ES-I3 (cell line): ENCODE measurements around the gene MAP1B.

Experiments used
- H3K36me3 ChIP-seq: 2 replicates; pipeline ENCODE4 v1.6.1; 2013; ENCODE audit warnings: mild to moderate bottlenecking, low read length, control low read depth, moderate library complexity; ENCODE audit not compliant: insufficient read depth
- H3K4me1 ChIP-seq: 2 replicates; pipeline ENCODE4 v1.6.1; 2013; ENCODE audit warnings: mild to moderate bottlenecking, control low read depth, low read length; ENCODE audit not compliant: insufficient read depth
- H3K9ac ChIP-seq: 2 replicates; pipeline ENCODE4 v1.6.1; 2013; ENCODE audit warnings: low read depth, mild to moderate bottlenecking, low read length, moderate library complexity
- H3K9me3 ChIP-seq: 2 replicates; pipeline ENCODE4 v1.6.1; 2013; ENCODE audit warnings: mild to moderate bottlenecking, low read length, moderate library complexity; ENCODE audit not compliant: control insufficient read depth, insufficient read depth

Gene MAP1B

DNA sequence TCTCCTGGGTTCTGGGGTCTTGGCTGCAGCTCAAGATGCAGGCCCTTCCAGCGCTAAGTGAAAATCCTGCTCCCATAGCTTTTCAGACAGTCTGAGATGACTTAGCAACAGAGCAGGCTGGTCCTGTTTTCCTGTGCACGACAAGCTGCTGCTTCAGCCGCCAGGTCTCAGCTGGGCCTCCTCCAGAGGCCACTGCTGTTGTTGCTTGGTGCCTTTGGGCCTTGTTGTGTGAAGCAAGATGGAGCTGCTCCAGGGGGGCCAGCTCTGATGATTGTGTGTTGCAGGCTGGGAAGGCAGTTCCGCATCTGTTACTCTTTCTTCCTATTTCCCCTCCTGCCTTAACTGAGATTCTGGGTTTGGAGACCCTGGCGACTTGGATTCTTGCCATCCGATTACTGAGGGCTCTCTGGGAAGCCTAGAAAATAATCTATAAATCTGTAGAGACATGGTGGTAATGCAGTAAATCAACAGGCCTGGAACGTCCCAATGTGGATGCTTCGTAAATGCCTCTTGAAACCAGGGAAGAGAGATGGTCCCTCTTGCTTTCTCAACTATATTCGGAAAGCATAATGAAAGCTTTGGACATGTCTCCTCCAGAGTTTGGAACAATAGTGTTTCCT is 3.2 kb downstream of the MAP1B start:
- Histone ChIP-seq H3K36me3 (peaks cover 13% of the 10 kb centered on the region; the same call in 1 of the 2 replicates), H3K9me3 (no peaks in the 10 kb centered on the region), H3K4me1 (peaks cover 13% of the 10 kb centered on the region), H3K9ac (no peak overlapping the region)

DNA sequence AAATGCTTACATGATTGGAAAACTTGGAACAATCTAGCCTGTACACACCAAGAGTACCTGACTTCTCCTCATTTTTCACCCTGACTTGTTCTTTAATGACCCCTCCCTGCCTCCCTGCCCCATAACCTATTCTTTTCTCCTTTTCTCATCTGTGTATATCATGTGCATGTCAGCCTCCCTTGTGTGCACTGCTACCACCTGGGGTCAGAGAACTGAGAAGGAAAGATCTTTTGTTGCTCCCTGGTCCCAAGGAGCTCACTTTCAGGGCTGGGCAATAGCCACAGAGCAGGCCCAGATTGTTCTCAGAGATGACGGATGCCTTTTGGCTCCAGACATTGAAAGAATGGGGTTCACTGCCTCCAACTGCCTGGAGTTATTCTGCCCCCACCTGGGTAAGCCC is 5.1 kb downstream of the MAP1B start:
- Histone ChIP-seq H3K4me1 (peaks cover 13% of the 10 kb centered on the region), H3K9ac (no peak overlapping the region), H3K36me3 (peaks cover 23% of the 10 kb centered on the region), H3K9me3 (no peaks in the 10 kb centered on the region)

DNA sequence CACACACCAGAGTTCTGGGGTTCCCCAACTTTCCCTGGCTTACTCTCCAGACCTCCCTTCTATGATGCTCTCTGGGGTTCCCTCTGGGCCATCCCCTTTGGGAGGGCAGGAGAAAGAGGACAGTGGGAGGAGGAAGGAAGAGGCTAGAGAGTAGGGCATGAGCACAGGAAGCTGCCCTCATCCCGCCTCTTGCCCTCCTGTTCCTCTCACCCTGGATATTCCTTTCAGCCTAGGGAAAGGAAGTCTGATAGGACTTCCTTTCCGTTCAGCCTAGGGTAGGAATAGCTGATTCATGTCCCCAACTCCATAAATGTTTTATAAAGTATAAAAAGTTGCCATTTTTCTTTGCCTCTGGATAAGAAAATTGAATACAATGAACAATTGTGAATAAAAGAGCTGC is 7.4 kb downstream of the MAP1B start:
- H3K9ac ChIP-seq = no peak overlapping the region
- peaks cover 10% of the 10 kb centered on the region for H3K4me1 ChIP-seq
- H3K9me3 ChIP-seq = no peaks in the 10 kb centered on the region
- peaks cover 28% of the 10 kb centered on the region for H3K36me3 ChIP-seq

DNA sequence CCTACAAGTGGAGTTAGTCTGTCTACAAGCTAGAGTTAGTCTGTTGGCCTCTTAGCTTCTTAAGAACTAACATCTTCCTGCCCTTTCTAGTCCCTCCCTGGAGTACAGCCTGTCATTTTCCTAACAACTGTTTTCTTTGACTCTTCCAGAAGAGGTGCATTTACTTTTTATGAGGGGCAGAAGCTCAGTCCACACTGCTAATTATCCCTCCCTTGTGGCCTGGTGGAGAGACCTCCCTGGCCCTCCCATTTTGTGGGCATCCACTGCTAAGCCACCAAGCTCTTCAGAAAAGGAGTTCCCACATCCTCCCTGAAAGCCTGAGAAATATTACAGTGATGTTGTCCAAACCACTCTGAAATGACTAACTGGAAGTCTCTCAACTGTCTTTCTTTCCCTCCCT is 8.0 kb downstream of the MAP1B start:
- Histone ChIP-seq H3K36me3 (peaks cover 25% of the 10 kb centered on the region), H3K4me1 (peaks cover 3% of the 10 kb centered on the region; the same call in 1 of the 2 replicates), H3K9me3 (no peaks in the 10 kb centered on the region), H3K9ac (no peak overlapping the region)

DNA sequence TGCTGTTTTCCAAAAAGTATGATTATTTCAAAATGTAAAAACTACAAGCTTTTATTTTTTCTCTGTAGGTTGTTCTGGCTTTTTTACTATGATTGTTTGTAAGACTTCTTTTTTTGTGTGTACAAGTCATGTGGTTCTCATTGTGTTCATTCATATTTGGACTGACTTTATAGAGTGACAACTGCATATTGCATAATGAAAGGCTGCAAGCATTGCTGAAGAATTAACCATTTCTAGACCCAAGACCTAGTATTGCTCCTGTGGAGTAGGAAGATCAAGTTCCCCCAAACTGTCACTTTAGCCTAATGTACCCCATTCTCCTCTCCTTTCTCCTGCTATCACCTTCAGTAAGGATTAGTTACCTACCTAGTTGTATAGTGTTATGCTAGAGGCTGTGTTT is 10.0 kb downstream of the MAP1B start:
- H3K9ac ChIP-seq = no peak overlapping the region
- peaks cover 17% of the 10 kb centered on the region for H3K4me1 ChIP-seq
- H3K36me3 ChIP-seq = peaks cover 25% of the 10 kb centered on the region

DNA sequence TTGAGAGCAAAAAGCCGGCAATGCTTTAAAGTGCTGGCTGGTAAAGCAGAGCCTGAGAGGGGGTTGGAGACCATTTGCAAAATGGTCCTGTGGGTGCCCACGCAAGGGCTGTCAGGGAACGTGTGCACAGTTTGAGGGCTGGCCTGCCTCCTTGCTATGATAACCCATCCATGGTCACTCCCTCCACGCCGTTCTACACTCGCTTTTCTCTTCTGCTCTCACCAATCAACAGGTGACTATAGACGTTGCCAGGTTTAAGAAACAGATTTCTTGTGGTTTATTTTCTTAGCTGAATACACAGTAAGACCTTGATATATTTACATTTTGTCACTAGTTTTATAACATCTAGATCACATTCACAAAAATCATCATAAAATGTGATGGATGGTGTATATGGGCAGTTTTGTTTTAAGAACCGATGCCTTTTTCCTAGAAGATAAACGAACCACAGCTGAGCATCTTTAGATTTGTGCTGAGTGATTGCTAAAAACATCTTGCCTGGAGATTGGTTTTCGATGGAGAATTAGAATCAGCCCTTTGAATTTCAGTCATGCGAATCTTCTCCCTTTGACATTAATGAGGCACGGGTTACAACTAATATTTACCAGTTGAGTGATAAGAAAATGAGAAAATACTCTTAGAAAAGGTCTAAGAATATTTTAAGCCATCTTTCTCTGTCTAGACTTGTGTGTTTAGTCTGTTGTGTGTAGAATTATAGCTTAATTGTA is 13.9 kb downstream of the MAP1B start:
- Histone ChIP-seq H3K36me3 (peaks cover 12% of the 10 kb centered on the region), H3K9me3 (no peaks in the 10 kb centered on the region), H3K9ac (no peak overlapping the region), H3K4me1 (peaks cover 48% of the 10 kb centered on the region)

More for the DNA sequence above, 10.0 kb downstream of the MAP1B start:
- H3K9me3 ChIP-seq = no peaks in the 10 kb centered on the region

DNA sequence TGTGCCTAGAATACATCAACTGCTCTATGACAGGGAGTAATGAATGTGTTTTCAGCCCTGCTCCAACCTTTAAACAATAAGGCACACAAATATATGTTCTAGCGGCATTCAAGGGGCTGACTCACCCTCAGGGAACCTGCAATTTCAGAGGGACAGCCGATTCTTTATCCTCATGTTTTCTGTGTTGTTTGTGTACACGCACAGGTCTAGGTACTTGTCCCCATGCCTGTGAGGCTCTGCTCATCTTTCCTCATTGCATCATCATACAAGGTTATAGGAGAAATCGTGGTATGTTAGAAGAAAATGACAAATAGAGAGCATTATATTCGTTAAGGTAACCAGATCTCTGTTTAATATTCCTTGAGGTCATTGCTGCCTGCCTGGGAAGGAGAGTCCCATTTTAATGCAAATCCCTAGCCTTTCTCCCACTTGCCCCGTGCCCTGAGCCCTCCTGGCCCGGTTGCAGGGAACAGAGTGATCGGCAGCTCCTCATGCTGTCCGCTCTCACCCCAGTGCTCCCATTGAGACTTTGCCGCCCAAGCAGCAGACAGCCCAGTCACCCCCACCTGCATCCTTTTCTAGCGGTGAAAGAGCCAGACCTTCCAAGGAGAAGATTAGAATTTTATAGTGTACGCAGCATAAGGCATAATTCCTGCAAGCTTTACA is 14.6 kb downstream of the MAP1B start:
- Histone ChIP-seq H3K9me3 (no peaks in the 10 kb centered on the region), H3K36me3 (peaks cover 8% of the 10 kb centered on the region), H3K9ac (no peak overlapping the region), H3K4me1 (peaks cover 48% of the 10 kb centered on the region)

DNA sequence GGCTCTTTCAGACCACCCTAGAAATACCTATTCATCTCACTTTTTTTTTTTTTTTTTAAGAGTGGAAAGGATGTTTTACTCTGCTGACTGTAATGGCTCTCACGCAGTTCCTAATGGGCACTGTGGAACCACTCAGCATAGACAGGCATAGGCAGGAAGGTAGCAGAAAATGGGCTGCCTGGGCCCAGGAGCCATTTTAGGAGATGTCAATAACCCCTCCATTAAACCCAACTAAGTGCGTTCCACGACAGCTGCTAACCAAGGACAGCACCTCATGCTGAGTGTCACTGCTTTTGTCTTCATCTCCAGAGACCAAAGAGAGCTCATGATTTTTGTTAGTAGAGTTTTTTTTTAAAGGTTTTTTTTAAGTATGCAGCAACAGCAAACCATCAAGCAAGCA is 15.3 kb downstream of the MAP1B start:
- H3K36me3 ChIP-seq = peaks cover 8% of the 10 kb centered on the region
- H3K9me3 ChIP-seq = no peaks in the 10 kb centered on the region
- peaks cover 48% of the 10 kb centered on the region for H3K4me1 ChIP-seq
- no peak overlapping the region for H3K9ac ChIP-seq

DNA sequence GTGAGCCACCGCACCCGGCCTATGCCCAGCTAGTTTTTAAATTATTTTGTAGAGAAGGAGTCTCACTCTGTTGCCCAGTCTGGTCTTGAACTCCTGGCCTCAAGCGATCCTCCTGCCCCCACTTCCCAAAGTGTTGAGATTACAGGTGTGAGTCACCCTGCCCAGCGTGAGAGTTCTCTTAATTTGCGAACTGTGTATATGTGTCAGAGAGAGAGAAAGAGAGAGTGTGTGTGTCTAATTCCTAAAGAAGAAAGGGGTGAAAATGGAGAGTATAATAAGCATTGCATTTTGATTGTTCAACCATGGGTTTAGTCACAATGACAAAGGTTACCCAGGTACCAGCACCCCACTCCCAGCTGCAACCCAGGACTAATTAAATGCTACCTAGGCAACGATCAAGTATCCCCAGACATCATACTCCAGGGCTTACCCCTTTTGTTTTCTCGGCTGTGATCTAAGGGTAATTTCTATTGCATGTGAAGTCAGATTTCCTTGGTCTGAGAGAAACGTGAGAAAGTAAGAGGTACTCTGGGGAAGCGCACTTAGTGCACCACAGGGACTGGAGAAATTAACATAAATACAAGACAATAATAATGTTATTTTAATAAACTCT is 16.6 kb downstream of the MAP1B start:
- peaks cover 48% of the 10 kb centered on the region for H3K4me1 ChIP-seq
- no peak overlapping the region for H3K9ac ChIP-seq
- H3K9me3 ChIP-seq = no peaks in the 10 kb centered on the region
- peaks cover 4% of the 10 kb centered on the region; the same call in 1 of the 2 replicates for H3K36me3 ChIP-seq

DNA sequence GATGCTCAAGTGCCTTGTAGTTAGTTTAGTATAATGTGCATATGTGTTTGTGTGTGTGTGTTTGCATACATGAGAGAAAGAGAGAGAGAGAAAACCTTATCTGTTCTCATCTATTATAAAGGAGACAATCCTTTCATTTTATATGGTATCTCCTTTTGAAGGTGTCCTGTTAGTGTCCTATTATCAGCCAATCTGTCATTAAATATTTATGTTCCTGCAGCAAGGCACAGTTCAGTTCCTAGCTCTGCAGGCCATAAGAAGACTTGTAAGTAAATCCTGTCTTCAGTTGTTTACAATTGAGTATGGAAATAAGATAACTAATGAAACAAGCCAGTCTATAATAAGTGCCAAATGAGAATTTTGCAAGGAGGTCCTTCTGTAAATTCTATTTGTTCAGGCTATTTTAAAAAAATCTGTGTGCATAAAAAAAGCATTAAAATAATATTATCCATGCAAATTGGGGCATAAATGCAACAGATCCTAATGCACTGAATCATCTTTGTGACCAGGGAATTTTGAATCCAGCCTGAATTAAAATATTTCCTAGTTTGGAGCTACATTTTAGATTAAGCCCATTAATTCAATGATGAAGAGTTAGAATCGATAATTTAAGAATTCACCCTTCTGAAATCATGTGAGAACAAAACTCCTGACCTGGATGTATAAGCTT is 18.1 kb downstream of the MAP1B start:
- Histone ChIP-seq H3K4me1 (peaks cover 48% of the 10 kb centered on the region), H3K9ac (no peak overlapping the region), H3K36me3 (peaks cover 4% of the 10 kb centered on the region; the same call in 1 of the 2 replicates), H3K9me3 (no peaks in the 10 kb centered on the region)

DNA sequence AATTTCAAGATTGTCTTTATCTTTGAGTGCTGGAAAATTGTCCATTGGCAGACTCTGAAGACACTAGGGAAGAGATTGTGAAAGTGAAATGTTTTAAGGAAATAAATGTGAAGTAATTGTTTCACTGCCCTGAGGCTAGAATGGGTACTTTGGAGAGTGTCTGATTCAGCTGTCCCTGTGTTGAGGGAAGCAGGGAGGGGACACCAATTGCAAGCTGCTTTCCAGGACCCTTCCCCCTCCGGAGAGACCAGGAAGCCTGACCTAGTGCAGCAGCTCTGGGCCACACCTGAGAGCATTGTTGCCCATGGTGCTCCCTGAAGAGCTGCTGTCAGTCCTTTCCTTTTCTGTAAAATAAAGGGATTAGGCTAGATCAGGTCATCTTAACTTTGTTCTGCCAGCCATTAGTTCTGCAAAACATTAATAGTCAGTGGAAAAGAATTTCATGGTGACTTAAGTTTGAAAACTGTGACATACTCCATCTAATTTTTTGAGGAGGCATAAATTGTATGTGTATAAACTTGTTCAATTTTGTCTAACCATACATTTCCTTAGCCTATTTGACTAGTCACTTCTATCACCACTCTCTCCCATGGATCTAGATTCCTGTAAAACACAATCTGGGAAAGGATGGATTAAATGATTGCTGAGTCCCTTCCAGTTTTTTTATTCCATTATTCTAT is 18.8 kb downstream of the MAP1B start:
- H3K4me1 ChIP-seq = peaks cover 44% of the 10 kb centered on the region
- H3K36me3 ChIP-seq = peaks cover 4% of the 10 kb centered on the region; the same call in 1 of the 2 replicates
- no peaks in the 10 kb centered on the region for H3K9me3 ChIP-seq
- H3K9ac ChIP-seq = no peak overlapping the region

DNA sequence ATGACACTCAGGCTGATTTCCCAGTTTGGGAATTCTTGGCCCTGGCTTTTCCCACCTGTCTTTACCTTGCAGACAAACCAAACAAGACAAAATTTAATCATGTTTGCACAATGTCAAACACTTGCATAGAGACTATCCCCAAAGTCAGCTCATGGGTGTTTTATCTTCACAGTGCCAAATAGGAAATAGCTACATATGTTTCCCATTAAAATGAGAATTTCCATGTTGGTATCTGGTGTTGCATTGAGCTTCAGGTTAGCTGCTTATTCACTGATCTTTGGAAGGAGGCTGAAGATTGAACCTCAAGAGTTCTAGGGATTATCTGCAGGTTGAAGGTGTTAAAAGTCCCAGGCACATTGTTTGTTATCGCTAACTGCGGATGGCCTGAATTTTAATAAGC is 19.5 kb downstream of the MAP1B start:
- peaks cover 4% of the 10 kb centered on the region; the same call in 1 of the 2 replicates for H3K36me3 ChIP-seq
- H3K9ac ChIP-seq = no peak overlapping the region
- no peaks in the 10 kb centered on the region for H3K9me3 ChIP-seq
- peaks cover 37% of the 10 kb centered on the region for H3K4me1 ChIP-seq

DNA sequence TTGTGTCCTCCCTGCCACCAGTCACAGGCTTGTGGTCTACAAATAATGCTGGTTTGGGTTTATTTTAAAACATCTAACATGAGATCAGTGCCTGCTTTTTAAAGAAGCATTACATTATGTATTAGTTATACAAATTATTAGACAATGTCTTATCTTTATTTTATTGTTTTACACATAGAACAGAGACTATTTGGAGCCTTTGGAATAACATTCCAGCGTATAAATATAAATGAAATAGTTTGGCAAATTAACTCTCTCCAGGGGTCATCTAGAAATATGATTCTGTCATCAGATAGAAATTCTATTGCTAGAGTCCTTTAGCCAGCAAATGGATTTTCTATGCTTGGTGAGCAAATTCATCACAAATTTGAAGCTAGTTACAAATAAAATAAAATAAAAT is 22.4 kb downstream of the MAP1B start:
- no peak overlapping the region for H3K9ac ChIP-seq
- no peaks in the 10 kb centered on the region for H3K9me3 ChIP-seq
- H3K4me1 ChIP-seq = peaks cover 31% of the 10 kb centered on the region
- H3K36me3 ChIP-seq = peaks cover 4% of the 10 kb centered on the region; the same call in 1 of the 2 replicates
